ENCODE measurements around the gene GFAP. TPM values are rescaled to one million over a fixed set of nuclear protein-coding genes. Genes with fewer than 3 reads are reported as not detected.

The GFAP gene
- total RNA-seq, 4 donors from 2014 or later = 1.6 to 37.2 (median 7.3) TPM

DNA sequence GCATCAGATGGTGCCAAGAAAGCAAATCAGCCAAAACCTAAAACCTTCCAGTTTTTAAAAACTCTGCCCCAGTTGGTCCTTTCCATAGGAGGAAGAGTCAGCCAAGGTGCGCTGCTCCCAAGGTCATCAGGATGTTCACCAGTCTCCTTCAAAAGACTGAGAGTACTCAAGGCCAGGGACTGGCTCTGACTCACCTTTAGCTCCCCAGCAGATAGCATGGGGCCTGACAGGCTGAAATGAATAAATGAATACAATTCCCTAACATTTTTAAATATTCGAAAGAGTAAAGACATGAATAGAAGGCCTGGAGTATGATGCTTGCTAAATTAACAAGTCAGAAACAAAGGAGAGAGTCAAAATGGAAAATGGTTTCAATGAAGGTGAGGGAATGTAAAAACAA, 35.2 kb downstream of the GFAP start:
- Histone ChIP-seq H3K4me1 (no peaks in the 10 kb centered on the region), H3K36me3 (peaks cover 3 to 97% (median 25%) of the 10 kb centered on the region in 3 donors), H3K4me3 (no peak overlapping the region), H3K9me3 (no peaks in the 10 kb centered on the region), H3K27me3 (no peaks in the 10 kb centered on the region), H3K27ac (no peak overlapping the region)
- TF ChIP-seq EP300 (IDR thresholded peaks at IDR 0.05) = no peak
- no peak for DNase-seq (ENCODE audit: low spot score in 2 of 2)
- 90 to 100% methylated on average over 2 of the region's 2 CpGs for WGBS, 2 donors

DNA sequence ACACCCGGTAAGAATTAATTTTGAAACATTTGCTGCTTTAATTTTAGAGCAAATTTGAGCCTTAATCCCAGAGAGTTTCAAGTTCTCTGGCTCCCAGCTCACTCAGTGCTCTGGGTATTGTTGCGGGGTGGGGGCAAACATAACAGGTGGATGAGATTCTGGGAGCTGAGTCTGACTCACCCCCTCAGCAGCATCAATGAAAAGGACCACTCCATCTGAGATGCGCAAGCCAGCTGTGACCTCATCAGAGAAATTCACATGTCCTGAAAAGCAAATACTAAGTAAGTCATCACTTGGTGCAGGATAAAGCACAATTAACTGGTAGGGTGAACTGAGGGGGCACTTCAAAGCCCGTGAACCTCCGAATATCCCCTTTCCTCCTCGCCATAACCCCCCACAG, 35.9 kb downstream of the GFAP start:
- Histone ChIP-seq H3K4me3 (no peak overlapping the region), H3K27me3 (no peaks in the 10 kb centered on the region), H3K9me3 (no peaks in the 10 kb centered on the region), H3K36me3 (peaks cover 0 to 97% (median 20%) of the 10 kb centered on the region in 3 donors), H3K27ac (no peak overlapping the region), H3K4me1 (no peaks in the 10 kb centered on the region)
- no peak for TF ChIP-seq EP300 (IDR thresholded peaks at IDR 0.05)
- TF ChIP-seq POLR2A (IDR thresholded peaks at IDR 0.05) = no peak
- TF ChIP-seq, protein P1, sequence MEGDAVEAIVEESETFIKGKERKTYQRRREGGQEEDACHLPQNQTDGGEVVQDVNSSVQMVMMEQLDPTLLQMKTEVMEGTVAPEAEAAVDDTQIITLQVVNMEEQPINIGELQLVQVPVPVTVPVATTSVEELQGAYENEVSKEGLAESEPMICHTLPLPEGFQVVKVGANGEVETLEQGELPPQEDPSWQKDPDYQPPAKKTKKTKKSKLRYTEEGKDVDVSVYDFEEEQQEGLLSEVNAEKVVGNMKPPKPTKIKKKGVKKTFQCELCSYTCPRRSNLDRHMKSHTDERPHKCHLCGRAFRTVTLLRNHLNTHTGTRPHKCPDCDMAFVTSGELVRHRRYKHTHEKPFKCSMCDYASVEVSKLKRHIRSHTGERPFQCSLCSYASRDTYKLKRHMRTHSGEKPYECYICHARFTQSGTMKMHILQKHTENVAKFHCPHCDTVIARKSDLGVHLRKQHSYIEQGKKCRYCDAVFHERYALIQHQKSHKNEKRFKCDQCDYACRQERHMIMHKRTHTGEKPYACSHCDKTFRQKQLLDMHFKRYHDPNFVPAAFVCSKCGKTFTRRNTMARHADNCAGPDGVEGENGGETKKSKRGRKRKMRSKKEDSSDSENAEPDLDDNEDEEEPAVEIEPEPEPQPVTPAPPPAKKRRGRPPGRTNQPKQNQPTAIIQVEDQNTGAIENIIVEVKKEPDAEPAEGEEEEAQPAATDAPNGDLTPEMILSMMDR (IDR thresholded peaks at IDR 0.05) = no peak
- WGBS, 2 donors = 83 to 90% methylated on average over 6 of the region's 6 CpGs
- no peak for DNase-seq (ENCODE audit: low spot score in 2 of 2)

DNA sequence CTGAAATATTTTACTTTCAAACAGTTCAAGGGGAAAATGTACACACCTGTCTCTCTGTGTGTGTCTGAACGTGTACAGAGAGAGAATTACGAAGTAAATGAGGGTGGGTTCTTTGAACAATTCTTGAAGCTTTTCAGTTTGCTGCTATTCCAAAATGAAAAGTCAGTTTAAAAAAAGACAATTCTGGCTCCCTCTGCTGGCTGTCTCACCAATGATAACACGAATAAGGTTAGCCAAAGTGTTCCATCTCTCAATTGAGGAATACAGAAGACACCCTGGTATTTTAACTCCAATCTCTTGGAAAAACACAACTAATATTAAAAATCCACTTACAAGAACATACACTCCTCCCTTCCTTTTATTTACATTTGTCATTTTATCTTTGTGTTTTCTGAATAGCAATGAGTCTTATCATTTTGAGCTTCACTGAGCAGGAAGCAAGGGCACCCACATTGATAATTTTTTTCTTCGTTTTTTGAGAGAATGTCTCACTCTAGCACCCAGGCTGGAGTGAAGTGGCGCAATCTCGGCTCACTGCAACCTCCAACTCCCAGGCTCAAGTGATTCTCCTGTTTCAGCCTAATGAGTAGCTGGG, 36.6 kb downstream of the GFAP start:
- no peak overlapping the region for H3K27ac ChIP-seq
- no peaks in the 10 kb centered on the region for H3K27me3 ChIP-seq
- TF ChIP-seq, protein P1 (IDR thresholded peaks at IDR 0.05) = peak; percentile 21 to 33 (median 32)
- TF ChIP-seq POLR2A (IDR thresholded peaks at IDR 0.05) = no peak
- peak in 1 of 2 donors; percentile 38 for DNase-seq (ENCODE audit: low spot score in 2 of 2)
- H3K4me1 ChIP-seq = no peaks in the 10 kb centered on the region
- no peaks in the 10 kb centered on the region for H3K9me3 ChIP-seq
- WGBS, 2 donors = 40 to 45% methylated on average over 6 of the region's 6 CpGs
- no peak overlapping the region for H3K4me3 ChIP-seq
- H3K36me3 ChIP-seq = peaks cover 0 to 95% (median 13%) of the 10 kb centered on the region in 3 donors

DNA sequence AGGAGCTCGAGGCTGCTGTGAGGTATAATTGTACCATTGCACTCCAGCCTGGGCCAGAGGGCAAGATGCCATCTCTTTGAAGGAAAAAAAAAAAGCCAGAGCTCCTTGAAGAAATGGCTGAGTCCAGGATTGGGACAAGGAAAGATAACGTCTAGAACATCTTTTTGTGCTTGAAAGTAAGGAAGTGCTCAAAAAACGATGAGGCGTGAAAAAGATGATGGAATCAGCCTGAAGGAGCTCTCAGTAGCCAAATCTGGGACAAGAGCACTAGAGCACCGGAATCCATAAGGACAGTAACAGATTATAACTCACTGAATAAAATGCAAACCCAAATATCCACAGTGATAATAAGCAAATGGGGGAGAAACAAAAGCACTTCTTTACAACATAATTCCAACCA, 38.2 kb downstream of the GFAP start:
- TF ChIP-seq EP300 (IDR thresholded peaks at IDR 0.05) = no peak
- H3K27me3 ChIP-seq = no peaks in the 10 kb centered on the region
- H3K27ac ChIP-seq = no peak overlapping the region
- peaks cover 0 to 94% (median 17%) of the 10 kb centered on the region in 3 donors for H3K36me3 ChIP-seq
- DNase-seq (ENCODE audit: low spot score in 2 of 2) = no peak
- no peak overlapping the region for H3K4me3 ChIP-seq
- H3K4me1 ChIP-seq = no peaks in the 10 kb centered on the region
- 88 to 90% methylated on average over 5 of the region's 5 CpGs for WGBS, 2 donors
- no peaks in the 10 kb centered on the region for H3K9me3 ChIP-seq

DNA sequence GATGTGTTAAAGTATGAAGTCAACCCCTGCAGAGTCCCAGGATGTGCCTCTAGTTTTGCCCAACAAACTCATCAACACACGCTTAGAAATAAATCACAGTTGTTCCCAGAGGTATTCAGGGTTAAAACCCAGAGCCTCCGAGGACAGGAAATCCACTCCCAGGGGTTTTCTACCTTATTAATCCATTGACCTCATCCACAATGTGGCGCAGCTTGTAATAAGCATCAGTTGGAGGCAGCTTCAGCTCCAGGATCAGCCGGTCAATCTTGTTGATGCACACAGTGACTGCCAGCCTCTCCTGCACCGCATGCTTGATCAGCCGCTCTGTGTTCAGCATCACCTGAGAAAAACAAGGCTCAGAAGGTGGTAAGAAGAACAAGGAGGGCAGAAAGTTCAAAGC, 39.5 kb downstream of the GFAP start:
- H3K4me1 ChIP-seq = no peaks in the 10 kb centered on the region
- peaks cover 0 to 96% (median 23%) of the 10 kb centered on the region in 3 donors for H3K36me3 ChIP-seq
- no peaks in the 10 kb centered on the region for H3K27me3 ChIP-seq
- no peaks in the 10 kb centered on the region for H3K9me3 ChIP-seq
- no peak overlapping the region for H3K4me3 ChIP-seq
- no peak for TF ChIP-seq POLR2A (IDR thresholded peaks at IDR 0.05)
- TF ChIP-seq EP300 (IDR thresholded peaks at IDR 0.05) = no peak
- TF ChIP-seq, protein P1 (IDR thresholded peaks at IDR 0.05) = no peak
- H3K27ac ChIP-seq = no peak overlapping the region
- 87 to 91% methylated on average over 6 of the region's 6 CpGs for WGBS, 2 donors
- no peak for DNase-seq (ENCODE audit: low spot score in 2 of 2)

DNA sequence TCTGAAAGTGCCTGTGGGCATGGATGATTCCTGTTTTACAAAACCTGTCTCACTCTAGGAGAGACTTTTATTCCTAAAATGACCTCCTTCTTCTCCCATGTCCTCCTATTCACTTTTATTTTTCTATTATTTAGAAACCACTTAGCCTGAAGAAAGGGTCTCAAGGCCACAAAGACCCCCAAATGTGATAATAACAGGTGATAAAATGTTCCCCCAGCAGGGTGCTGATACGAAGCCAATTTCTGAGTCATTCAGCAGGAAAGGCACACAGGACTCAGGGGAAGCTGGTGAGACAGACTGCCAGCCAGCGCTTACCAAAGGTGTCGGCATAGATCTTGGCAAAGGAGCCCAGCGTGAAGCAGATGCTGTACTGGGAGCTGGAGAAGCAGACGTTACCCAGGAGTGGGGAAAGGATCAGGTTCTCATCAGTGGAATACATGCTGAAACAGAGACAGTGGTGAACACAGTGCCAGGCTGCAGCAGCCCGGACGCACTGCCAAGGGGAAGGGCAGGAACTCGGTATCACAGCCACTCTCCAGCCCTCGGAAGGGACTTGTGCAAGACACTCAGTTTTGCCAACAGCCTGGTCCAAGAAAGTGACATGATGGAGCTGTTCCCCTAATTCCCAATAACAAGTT, 43.0 kb downstream of the GFAP start:
- Histone ChIP-seq H3K27me3 (no peaks in the 10 kb centered on the region), H3K4me1 (no peaks in the 10 kb centered on the region), H3K27ac (no peak overlapping the region), H3K4me3 (no peak overlapping the region), H3K36me3 (peaks cover 0 to 96% (median 10%) of the 10 kb centered on the region in 3 donors), H3K9me3 (no peaks in the 10 kb centered on the region)
- DNase-seq (ENCODE audit: low spot score in 2 of 2) = no peak
- WGBS, 2 donors = 72 to 84% methylated on average over 9 of the region's 9 CpGs
- TF ChIP-seq, protein P1 (IDR thresholded peaks at IDR 0.05) = no peak
- TF ChIP-seq POLR2A (IDR thresholded peaks at IDR 0.05) = no peak
- no peak for TF ChIP-seq EP300 (IDR thresholded peaks at IDR 0.05)
